Measurements from ENCODE around the gene RBCK1.

RBCK1 gene

DNA sequence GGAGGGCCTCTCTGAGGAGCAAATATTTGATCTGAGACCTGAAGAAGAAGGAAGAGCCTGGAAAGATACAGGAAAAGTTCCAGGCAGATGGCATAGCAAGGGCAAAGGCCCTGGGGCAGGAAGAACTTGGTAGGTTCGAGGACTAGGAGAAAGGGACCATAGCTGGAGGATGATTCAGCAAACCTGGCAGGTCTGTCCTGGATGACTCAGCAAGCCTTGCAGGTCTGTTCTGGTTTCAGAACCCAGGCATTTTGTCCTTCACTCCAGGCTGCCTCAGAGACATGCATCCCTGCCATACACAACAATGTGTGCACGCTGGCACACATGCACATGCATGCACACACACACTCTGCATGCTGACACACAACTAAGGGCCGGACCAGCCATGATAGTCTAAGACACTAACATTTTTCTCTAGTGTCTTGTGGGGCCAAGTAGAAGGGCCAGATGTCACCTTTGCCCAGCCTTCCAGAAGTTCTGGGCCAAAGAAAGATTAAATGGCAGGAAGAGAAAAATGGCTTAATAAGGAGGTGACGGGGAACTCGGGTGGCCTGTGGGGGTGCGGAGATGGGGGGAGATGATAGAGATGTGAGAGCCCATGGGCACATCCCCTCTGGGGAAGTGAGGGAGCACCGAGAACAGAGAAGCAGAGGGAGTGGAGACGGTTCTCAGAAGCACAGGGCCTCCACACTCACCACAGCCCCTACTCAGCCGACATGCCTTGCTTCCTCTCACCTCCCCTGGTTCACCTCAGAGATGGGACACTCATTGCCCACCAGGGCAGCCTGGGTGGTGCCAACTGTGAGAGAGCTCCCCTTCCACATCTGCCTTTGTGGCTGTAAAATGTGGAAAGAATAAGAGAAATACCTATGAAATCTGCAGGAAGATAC is 42.9 kb upstream of the RBCK1 start:
- POLR2A ChIA-PET, result no interaction called here

DNA sequence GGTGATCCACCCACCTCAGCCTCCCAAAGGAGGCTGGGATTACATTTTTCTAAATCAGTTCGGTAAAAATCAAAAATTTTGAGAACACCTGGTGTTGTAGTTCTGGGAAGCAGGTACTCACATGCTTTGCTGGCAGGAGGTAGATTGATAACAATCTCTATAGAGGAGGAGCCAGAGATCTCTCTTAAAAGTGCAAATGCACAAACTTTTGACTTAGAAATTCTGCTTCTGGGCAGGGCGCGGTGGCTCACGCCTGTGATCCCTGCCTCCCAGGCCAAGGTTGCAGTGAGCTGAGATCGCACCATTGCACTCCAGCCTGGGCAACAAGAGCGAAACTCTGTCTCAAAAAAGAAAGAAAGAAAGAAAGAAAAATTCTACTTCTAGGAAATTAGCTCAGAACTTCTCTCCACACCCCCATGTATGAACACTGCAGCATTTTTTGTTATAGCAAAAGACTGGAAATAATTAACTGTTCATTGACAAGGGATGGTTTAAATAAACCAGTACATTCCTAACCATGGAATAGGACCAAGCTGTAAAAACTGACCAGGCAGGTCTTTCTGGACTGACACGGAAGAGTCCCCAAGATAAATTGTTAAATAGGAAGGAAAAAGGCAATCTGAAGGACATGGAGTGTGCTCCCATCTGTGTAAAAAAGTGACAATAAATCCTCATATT is 41.9 kb upstream of the RBCK1 start:
- no peak overlapping the region for H3K4me3 ChIP-seq (ENCODE audit: low read depth, low read length)
- DNase-seq (ENCODE audit: low read depth, low spot score), result no peak
- POLR2A ChIA-PET, result no interaction called here

More for the DNA sequence above, 42.9 kb upstream of the RBCK1 start:
- TF ChIP-seq, protein P1, sequence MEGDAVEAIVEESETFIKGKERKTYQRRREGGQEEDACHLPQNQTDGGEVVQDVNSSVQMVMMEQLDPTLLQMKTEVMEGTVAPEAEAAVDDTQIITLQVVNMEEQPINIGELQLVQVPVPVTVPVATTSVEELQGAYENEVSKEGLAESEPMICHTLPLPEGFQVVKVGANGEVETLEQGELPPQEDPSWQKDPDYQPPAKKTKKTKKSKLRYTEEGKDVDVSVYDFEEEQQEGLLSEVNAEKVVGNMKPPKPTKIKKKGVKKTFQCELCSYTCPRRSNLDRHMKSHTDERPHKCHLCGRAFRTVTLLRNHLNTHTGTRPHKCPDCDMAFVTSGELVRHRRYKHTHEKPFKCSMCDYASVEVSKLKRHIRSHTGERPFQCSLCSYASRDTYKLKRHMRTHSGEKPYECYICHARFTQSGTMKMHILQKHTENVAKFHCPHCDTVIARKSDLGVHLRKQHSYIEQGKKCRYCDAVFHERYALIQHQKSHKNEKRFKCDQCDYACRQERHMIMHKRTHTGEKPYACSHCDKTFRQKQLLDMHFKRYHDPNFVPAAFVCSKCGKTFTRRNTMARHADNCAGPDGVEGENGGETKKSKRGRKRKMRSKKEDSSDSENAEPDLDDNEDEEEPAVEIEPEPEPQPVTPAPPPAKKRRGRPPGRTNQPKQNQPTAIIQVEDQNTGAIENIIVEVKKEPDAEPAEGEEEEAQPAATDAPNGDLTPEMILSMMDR (IDR thresholded peaks at IDR 0.05; ENCODE audit: insufficient read depth, low read length, missing control alignments), result no peak
- CTCF ChIA-PET, result interaction anchor here (0.8 to 10.5 kb wide), 4 partner anchors 8 to 65 kb away, joined by 4 to 89 read pairs (median 24); no protein-coding TSS in a partner anchor
- no peak for DNase-seq (ENCODE audit: low read depth, low spot score)
- no peak overlapping the region for H3K4me3 ChIP-seq (ENCODE audit: low read depth, low read length)

DNA sequence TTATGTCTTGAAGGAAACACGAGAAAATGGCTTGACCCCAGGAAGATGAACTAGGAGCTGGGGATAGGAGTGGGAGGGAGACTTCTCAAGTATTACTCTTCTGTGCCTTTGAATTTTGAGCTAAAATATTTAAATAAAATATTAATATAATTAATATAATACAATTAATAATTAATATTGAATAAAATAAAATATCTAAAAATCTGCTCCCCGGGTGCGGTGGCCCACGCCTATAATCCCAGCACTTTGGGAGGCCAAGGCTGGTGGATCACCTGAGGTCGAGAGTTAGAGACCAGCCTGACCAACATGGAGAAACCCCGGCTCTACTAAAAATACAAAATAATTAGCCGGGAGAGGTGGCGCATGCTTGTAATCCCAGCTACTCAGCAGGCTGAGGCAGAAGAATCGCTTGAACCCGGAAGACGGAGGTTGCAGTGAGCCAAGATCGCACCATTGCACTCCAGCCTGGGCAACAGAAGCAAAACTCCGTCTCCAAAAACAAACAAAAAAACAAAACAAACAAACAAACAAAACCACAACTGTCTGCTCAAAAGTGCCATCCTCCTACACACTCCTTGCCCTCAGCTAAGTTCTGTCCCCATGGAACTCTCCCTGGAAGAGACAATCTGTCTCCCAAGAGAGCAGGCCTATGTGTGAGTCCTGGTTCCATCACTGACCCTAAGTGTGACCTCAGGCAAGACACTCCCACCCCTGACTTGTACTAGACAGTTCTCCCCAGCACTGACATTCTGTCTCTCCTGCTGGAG is 41.2 kb upstream of the RBCK1 start:
- ChIA-PET CTCF (interaction anchor here (1.0 to 10.5 kb wide), 4 partner anchors 13 to 65 kb away, joined by 3 to 89 read pairs (median 4); no protein-coding TSS in a partner anchor), POLR2A (no interaction called here)
- no peak for DNase-seq (ENCODE audit: low read depth, low spot score)
- TF ChIP-seq, protein P1 (IDR thresholded peaks at IDR 0.05; ENCODE audit: insufficient read depth, low read length, missing control alignments), result no peak
- no peak overlapping the region for H3K4me3 ChIP-seq (ENCODE audit: low read depth, low read length)

More for the DNA sequence above, 41.9 kb upstream of the RBCK1 start:
- CTCF ChIA-PET, result interaction anchor here (1.0 to 10.5 kb wide), 4 partner anchors 12 to 66 kb away, joined by 3 to 89 read pairs (median 4); no protein-coding TSS in a partner anchor
- TF ChIP-seq, protein P1 (IDR thresholded peaks at IDR 0.05; ENCODE audit: insufficient read depth, low read length, missing control alignments), result no peak

DNA sequence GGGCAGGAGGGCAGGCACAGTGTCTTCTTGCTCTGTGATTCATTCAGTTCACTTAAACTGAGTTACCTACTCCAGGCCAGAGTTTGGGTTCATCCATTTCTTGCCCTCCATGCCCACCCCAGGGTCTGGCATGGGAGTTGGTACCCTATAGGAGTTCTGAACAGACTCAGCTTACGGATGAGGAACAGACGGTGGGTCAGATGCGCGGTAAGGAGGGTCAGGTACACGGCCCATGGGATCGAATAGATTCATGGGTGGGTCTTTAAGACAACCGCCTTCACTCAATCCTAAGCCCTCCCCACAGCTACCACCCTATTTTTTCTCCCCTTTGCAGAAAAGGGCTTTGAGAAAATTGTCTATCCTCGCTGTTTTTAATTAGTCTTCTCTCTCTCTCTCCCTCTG is 40.6 kb upstream of the RBCK1 start:
- no peak overlapping the region for H3K4me3 ChIP-seq (ENCODE audit: low read depth, low read length)
- TF ChIP-seq, protein P1 (IDR thresholded peaks at IDR 0.05; ENCODE audit: insufficient read depth, low read length, missing control alignments), result no peak
- CTCF ChIA-PET, result interaction anchor here (10.5 kb wide), 1 partner anchor 14 kb away, joined by 89 read pairs; no protein-coding TSS in a partner anchor
- no peak for DNase-seq (ENCODE audit: low read depth, low spot score)
- POLR2A ChIA-PET, result no interaction called here

DNA sequence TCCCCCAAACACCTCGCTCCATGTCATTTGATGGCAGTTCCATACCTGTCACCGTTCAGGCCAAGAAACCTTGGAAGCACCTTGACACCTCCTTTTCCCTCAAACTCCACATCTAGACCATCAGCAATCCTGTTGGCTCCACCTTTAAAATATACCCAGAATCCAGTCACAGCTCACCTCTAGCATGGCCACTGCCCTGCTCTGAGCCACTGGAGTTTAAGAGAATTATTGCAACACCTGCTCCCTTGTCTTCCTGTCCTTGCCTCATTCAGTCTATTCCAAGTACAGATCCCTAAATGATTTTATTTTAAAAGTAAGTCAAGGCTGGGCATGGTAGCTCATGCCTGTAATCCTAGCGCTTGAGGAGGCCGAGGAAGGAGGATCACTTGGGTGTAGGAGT is 39.2 kb upstream of the RBCK1 start:
- TF ChIP-seq, protein P1 (IDR thresholded peaks at IDR 0.05; ENCODE audit: insufficient read depth, low read length, missing control alignments), result no peak
- POLR2A ChIA-PET, result interaction anchor here (4.7 kb wide), 1 partner anchor 12 kb away, joined by 26 read pairs; the partner anchor contains the start of gene TRIB3
- CTCF ChIA-PET, result interaction anchor here (10.5 kb wide), 1 partner anchor 15 kb away, joined by 89 read pairs; no protein-coding TSS in a partner anchor

More for the DNA sequence above, 39.2 kb upstream of the RBCK1 start:
- H3K4me3 ChIP-seq (ENCODE audit: low read depth, low read length), result no peak overlapping the region
- no peak for DNase-seq (ENCODE audit: low read depth, low spot score)

All from AG04449 (cell line).